Forelimb muscle (tissue), 1 donor: ENCODE data around the gene CAPN9. TPM values are rescaled to one million over a fixed set of nuclear protein-coding genes. Genes with fewer than 3 reads are reported as not detected.
A peak's percentile ranks its signal among the peaks of the same experiment; 100 is the strongest.
"Not testable (repeated sequence)": the region's sequence is repeated elsewhere in the genome, so short reads cannot be mapped to it uniquely, and the experiment has no call there.

ENCODE experiments used
- DNase-seq: peaks from one replicate; pipeline ENCODE4 v3.0.0-alpha.2; 2013; ENCODE audit warnings: low read depth
- polyA plus RNA-seq: library from polyadenylated mRNA; unstranded; fragments of 120-200 nt; gene quantifications from one replicate; pipeline ENCODE4 v1.2.1, GENCODE V29; 2013; ENCODE audit not compliant: insufficient read length

The CAPN9 gene
- polyA plus RNA-seq, 1 donor: 0.47 TPM

GRCh38 chr1:230747890-230748800 lies 957 bp downstream of the CAPN9 start:
- no peak for DNase-seq

- no peak for DNase-seq
Observed at GRCh38 chr1:230749150-230749549, 2.0 kb downstream of the CAPN9 start.

- no peak for DNase-seq
Observed at GRCh38 chr1:230749635-230750034, 2.4 kb downstream of the CAPN9 start.

- DNase-seq: no peak
Observed at GRCh38 chr1:230750576-230750975, 3.4 kb downstream of the CAPN9 start.

GRCh38 chr1:230750986-230751625 lies 3.9 kb downstream of the CAPN9 start:
- no peak for DNase-seq

- no peak for DNase-seq
Observed at GRCh38 chr1:230752407-230752806, 5.2 kb downstream of the CAPN9 start.

GRCh38 chr1:230753191-230753585 lies 6.0 kb downstream of the CAPN9 start:
- no peak for DNase-seq

- DNase-seq: no peak
Observed at GRCh38 chr1:230753586-230754251, 6.5 kb downstream of the CAPN9 start.

- DNase-seq: no peak
Observed at GRCh38 chr1:230754796-230755195, 7.6 kb downstream of the CAPN9 start.

GRCh38 chr1:230757856-230758708 lies 10.9 kb downstream of the CAPN9 start:
- DNase-seq: no peak

GRCh38 chr1:230758709-230759368 lies 11.7 kb downstream of the CAPN9 start:
- peak; percentile 14 for DNase-seq

- DNase-seq: no peak
Observed at GRCh38 chr1:230759369-230760065, 12.3 kb downstream of the CAPN9 start.

GRCh38 chr1:230760360-230760827 lies 13.2 kb downstream of the CAPN9 start:
- no peak for DNase-seq

GRCh38 chr1:230761443-230762167 lies 14.4 kb downstream of the CAPN9 start:
- no peak for DNase-seq

- DNase-seq: no peak
Observed at GRCh38 chr1:230763927-230764591, 16.9 kb downstream of the CAPN9 start.

GRCh38 chr1:230766318-230766717 lies 19.1 kb downstream of the CAPN9 start:
- no peak for DNase-seq

GRCh38 chr1:230767859-230768612 lies 20.8 kb downstream of the CAPN9 start:
- not testable (repeated sequence) for DNase-seq

- peak; percentile 19 for DNase-seq
Observed at GRCh38 chr1:230768903-230769570, 21.8 kb downstream of the CAPN9 start.
